PFSK-1 (cell line): Measurements from ENCODE around the gene GPR142.

Experiments
- FOXP2 ChIP-seq: optimal IDR thresholded peaks from 2 replicates; pipeline ENCODE3; 2011; ENCODE audit warnings: borderline replicate concordance, control low read depth, inconsistent platforms; ENCODE audit not compliant: insufficient read depth; ENCODE audit errors: extremely low read length, extremely low read depth
- POLR2AphosphoS5 ChIP-seq: IDR thresholded peaks from 2 replicates; pipeline ENCODE4 v1.6.1; 2012; ENCODE audit warnings: low read depth, mild to moderate bottlenecking, control low read depth, low read length, moderate library complexity
- REST ChIP-seq, 2 experiments: IDR thresholded peaks; 2 replicates each; pipeline versions ENCODE4 v1.6.1 to v1.8.0; 2011 to 2012; ENCODE audit warnings: low read depth in 2 of 2, low read length in 2 of 2, control low read depth in 1 of 2, inconsistent platforms in 1 of 2, mild to moderate bottlenecking in 1 of 2, moderate library complexity in 1 of 2; ENCODE audit not compliant: insufficient read depth in 1 of 2
- SIN3A ChIP-seq: IDR thresholded peaks from 2 replicates; pipeline ENCODE4 v1.6.1; 2012; ENCODE audit warnings: mild to moderate bottlenecking, low read length, moderate library complexity, borderline replicate concordance; ENCODE audit not compliant: insufficient read depth
- TAF1 ChIP-seq: IDR thresholded peaks from 2 replicates; pipeline ENCODE4 v1.6.1; 2012; ENCODE audit warnings: low read length, control low read depth, borderline replicate concordance; ENCODE audit not compliant: insufficient read depth

The GPR142 gene

DNA sequence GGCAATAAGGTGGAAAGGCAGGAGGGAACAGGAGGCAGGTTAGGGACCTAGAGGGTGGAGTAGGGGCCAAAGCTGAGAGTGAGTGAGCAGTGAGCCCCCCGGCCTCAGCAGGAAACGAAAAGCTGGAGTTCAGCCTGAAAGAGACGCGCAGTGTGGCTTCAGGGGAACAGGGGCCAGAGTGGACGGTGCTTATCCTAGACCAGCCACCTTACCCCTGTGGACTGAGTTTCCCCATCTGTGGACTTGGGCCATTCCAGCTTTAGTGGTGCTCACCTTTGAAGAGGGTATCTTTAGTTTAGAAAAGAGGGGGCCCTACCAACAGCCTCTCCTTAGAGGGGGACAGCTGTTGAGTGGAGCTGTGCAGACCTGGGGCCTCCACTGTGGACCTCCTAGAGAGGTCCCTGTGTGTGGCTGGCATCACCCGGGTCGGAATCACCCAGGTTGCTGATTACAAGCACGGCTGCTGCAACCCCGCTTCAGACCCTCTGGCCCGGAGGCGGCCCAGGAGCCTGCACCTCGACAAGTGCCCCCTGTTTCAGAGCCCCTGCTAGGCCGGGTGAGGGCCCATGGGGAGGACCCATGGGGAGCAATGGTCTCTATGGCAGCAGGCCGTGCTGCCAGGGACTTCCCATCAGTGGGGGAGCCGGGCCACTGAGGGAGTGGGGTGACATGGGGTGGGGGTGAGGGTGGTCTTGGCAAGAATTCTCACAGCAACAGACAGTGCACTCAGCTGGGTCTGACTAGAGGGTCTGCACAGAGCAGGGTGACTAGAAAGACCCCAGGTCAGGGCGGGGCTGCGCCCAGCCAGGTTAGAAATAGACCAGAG, 2.6 kb downstream of the GPR142 start:
- no peak for TF ChIP-seq POLR2AphosphoS5
- no peak for TF ChIP-seq TAF1
- TF ChIP-seq REST (IDR thresholded peaks at IDR 0.05; ENCODE audit: insufficient read depth in 1 of 2, low read depth in 2 of 2, low read length in 2 of 2), result no peak
- no peak for TF ChIP-seq SIN3A
- no peak for TF ChIP-seq FOXP2

GRCh38 chr17:74371653-74372147, 4.4 kb downstream of the GPR142 start:
- TF ChIP-seq TAF1 (no peak), REST (IDR thresholded peaks at IDR 0.05; ENCODE audit: insufficient read depth in 1 of 2, low read depth in 2 of 2, low read length in 2 of 2) (no peak), SIN3A (no peak), FOXP2 (no peak), POLR2AphosphoS5 (no peak)

DNA sequence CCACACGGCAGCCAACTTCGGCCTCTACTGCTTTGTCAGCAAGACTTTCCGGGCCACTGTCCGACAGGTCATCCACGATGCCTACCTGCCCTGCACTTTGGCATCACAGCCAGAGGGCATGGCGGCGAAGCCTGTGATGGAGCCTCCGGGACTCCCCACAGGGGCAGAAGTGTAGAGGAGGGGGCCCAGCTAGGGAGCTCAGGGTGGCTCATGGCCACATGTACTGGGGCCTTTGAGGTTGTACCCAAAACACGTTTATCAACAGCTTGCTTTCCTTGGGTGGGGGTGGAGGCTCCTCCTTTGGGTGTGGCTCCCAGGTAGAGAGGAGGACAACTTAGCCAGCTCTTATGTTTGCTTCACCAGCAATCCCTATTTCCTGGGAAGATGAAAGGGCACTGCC, 5.1 kb downstream of the GPR142 start:
- TF ChIP-seq SIN3A, result no peak
- no peak for TF ChIP-seq POLR2AphosphoS5

DNA sequence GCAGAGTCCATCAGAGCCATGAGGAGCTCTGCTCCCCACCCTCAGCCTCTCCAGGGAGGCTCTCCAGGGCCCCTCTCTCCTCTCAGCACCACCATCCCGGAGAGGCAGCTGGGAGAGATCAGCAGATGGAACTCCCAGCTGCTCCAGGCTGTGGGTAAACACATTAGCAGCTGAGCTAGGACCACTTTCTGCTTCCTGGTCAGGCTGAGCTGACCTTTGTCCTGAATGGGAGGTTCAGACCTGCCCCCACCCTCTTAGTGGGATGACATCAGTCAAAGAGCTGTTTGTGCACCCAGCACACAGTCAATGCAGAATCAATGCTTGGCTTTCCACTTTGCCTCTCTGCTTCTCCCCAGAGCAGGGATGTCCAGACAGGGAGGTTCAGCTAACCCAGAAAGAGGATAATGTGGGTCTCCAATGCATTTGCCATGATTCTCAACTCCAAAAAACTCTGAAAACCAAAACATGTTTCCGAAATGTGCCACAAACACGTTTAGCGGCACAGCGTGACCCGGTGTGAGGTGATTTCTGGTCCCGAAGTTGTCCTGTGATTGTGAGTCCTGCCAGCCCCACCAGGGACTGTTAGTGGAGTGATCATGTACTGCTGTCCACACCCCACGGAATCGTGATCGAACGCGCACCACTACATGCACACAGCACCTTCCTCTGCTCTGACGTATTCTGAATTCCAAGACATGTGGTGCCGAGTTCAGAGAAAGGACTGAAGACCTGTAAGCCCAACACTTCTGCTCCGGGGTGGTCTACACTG, 6.7 kb downstream of the GPR142 start:
- no peak for TF ChIP-seq FOXP2
- TF ChIP-seq TAF1, result no peak
- no peak for TF ChIP-seq SIN3A
- TF ChIP-seq POLR2AphosphoS5, result no peak
- no peak for TF ChIP-seq REST (IDR thresholded peaks at IDR 0.05; ENCODE audit: insufficient read depth in 1 of 2, low read depth in 2 of 2, low read length in 2 of 2)

GRCh38 chr17:74374858-74375257, 7.6 kb downstream of the GPR142 start:
- no peak for TF ChIP-seq SIN3A
- TF ChIP-seq REST (IDR thresholded peaks at IDR 0.05; ENCODE audit: insufficient read depth in 1 of 2, low read depth in 2 of 2, low read length in 2 of 2), result no peak
- no peak for TF ChIP-seq FOXP2
